PFSK-1 (cell line): ENCODE measurements around the gene MFSD12.

ENCODE experiments used
- POLR2AphosphoS5 ChIP-seq: IDR thresholded peaks from 2 replicates; pipeline ENCODE4 v1.6.1; 2012; ENCODE audit warnings: low read depth, mild to moderate bottlenecking, control low read depth, low read length, moderate library complexity
- REST ChIP-seq, 2 experiments: IDR thresholded peaks; 2 replicates each; pipeline versions ENCODE4 v1.6.1 to v1.8.0; 2011 to 2012; ENCODE audit warnings: low read depth in 2 of 2, low read length in 2 of 2, control low read depth in 1 of 2, inconsistent platforms in 1 of 2, mild to moderate bottlenecking in 1 of 2, moderate library complexity in 1 of 2; ENCODE audit not compliant: insufficient read depth in 1 of 2
- SIN3A ChIP-seq: IDR thresholded peaks from 2 replicates; pipeline ENCODE4 v1.6.1; 2012; ENCODE audit warnings: mild to moderate bottlenecking, low read length, moderate library complexity, borderline replicate concordance; ENCODE audit not compliant: insufficient read depth
- TAF1 ChIP-seq: IDR thresholded peaks from 2 replicates; pipeline ENCODE4 v1.6.1; 2012; ENCODE audit warnings: low read length, control low read depth, borderline replicate concordance; ENCODE audit not compliant: insufficient read depth

- TF ChIP-seq REST (IDR thresholded peaks at IDR 0.05; ENCODE audit: insufficient read depth in 1 of 2, low read depth in 2 of 2, low read length in 2 of 2) (no peak), TAF1 (no peak), POLR2AphosphoS5 (no peak), SIN3A (no peak)
Observed at GRCh38 chr19:3577723-3578344, 20.4 kb upstream of the MFSD12 start.
